A549 treated with Hydrocortisone at 1 μM for 4 hours (cell line): Measurements from ENCODE around the gene SPDYE6. TPM values are rescaled to one million over a fixed set of nuclear protein-coding genes. Genes with fewer than 3 reads are reported as not detected.

ENCODE experiments used
- total RNA-seq: library from RNA; stranded (reverse); fragments of 200-300 nt; extraction: Qiagen RNA extraction; gene quantifications from 5 replicates; pipeline ENCODE4 v1.2.3, GENCODE V29; 2022

SPDYE6 gene
- total RNA-seq, result not detected in 5 replicates

DNA sequence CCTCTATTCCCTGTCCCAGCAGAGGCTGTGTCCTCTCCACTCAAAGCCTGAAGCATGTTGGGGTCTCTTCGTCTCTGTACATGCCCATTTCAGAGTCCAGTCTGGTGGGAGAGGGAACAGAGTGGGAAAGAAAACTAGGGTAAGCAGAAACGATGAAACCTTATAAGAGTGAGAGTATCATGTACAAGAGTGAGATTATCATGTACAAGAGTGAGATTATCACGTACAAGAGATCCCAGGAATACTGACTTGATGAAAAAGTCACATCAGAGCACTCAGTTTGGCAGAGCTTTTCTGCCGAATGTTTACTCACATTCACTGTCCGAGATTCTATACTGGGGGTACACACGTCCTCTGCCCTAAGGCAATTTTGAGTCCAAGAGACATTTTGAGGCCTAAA is at the start of gene SPDYE6:
Gene SPDYE6 (minus strand): TSS at position 101 of the 400 bp plus-strand sequence. CDS start 421 bp downstream, outside the sequence.

DNA sequence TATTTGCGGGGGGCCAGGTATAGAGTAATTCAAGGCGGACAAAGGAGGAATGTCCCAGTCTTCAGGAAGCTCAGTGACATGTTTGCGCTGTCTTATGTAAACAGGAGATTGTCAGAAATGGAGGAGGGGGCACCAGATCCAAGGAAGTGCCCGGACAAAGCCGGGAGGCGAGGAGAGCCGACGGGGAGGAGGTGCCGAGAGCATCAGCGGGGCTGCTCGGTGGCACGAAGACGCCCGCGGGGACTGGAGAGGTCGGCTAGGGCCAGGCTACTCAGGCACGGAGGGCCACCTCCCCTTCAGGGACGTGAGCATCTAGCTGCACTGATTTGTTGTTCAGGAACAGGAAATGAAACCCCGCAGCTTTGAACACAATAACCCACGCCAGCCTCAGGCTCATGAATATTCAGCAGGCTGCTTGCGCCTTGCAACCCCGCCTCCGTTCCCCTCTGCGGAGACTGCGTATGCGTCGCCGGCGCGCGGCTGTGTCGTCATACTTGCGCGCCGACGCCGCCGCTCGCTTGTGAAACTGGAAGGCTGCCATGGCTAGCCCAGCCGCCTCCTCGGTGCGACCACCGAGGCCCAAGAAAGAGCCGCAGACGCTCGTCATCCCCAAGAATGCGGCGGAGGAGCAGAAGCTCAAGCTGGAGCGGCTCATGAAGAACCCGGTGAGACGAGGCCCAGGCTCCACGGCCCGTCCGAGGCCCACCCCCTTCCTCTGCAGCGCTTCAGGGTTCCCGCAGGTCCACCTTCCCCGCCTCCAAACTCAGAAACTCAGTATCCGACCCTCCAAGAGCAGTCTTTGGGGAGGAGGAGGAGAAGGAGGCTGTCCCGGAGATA is 39.8 kb upstream of the SPDYE6 start, which contains the start of gene PRKRIP1:
Gene PRKRIP1 (plus strand): TSS at position 491 of the 837 bp plus-strand sequence. CDS start 49 bp downstream, at position 540.

Other genes with a start within 250 kb of the SPDYE6 start
- 2.2 to 3.2 TPM (median 3.0 TPM) in 5 replicates for gene SH2B2, start 69.6 kb downstream of the SPDYE6 start, total RNA-seq
- gene PRKRIP1, start 39.9 kb upstream of the SPDYE6 start, total RNA-seq, result 20.8 to 24.2 TPM (median 21.6 TPM) in 5 replicates
- gene ORAI2, start 77.1 kb upstream of the SPDYE6 start, total RNA-seq, result 28.7 to 33.4 TPM (median 31.9 TPM) in 5 replicates
- 10.4 to 11.9 TPM (median 10.6 TPM) in 5 replicates for gene ALKBH4, start 108.4 kb upstream of the SPDYE6 start, total RNA-seq
- gene LRWD1, start 108.5 kb upstream of the SPDYE6 start, total RNA-seq, result 26.3 to 29.9 TPM (median 29.2 TPM) in 5 replicates
- 96.4 to 110 TPM (median 107 TPM) in 5 replicates for gene POLR2J, start 122.5 kb upstream of the SPDYE6 start, total RNA-seq
- 1.2 to 2.1 TPM (median 1.6 TPM) in 5 replicates for gene RASA4B, start 161.3 kb upstream of the SPDYE6 start, total RNA-seq
- 1.3 to 3.2 TPM (median 2.4 TPM) in 5 replicates for gene UPK3BL2, start 187.3 kb upstream of the SPDYE6 start, total RNA-seq
- 0.05 TPM in 1 of 5 replicates, not detected in the others for gene SPDYE2, start 194.8 kb upstream of the SPDYE6 start, total RNA-seq
- gene POLR2J3, start 216.1 kb upstream of the SPDYE6 start, total RNA-seq, result 13.5 to 53.6 TPM (median 32.9 TPM) in 5 replicates